Neutrophil (primary cell): ENCODE data around the gene PIWIL1.

Experiments used
- H3K27ac ChIP-seq: fragments of 200-600 bp; sonication (generic); 2 replicates; pipeline ENCODE4 v1.5.1; 2016; ENCODE audit warnings: mild to moderate bottlenecking, moderate library complexity
- H3K27me3 ChIP-seq: fragments of 200-600 bp; sonication (generic); 2 replicates; pipeline ENCODE4 v1.6.0; 2016; ENCODE audit warnings: mild to moderate bottlenecking
- H3K36me3 ChIP-seq: fragments of 200-600 bp; sonication (generic); 2 replicates; pipeline ENCODE4 v1.5.1; 2017
- H3K4me1 ChIP-seq, 2 experiments: fragments of 200-600 bp in 1 of 2; sonication (generic) in 1 of 2; 1 replicate in 1 of 2; 2 replicates in 1 of 2; pipeline versions ENCODE4 v1.5.1 to v1.6.1; 2013 to 2016; ENCODE audit warnings: low read depth in 1 of 2, low read length in 1 of 2, mild to moderate bottlenecking in 1 of 2, moderate library complexity in 1 of 2; ENCODE audit not compliant: control insufficient read depth in 1 of 2, insufficient read depth in 1 of 2
- H3K4me3 ChIP-seq, 2 experiments: fragments of 200-600 bp in 1 of 2; sonication (generic) in 1 of 2; 1 replicate in 1 of 2; 2 replicates in 1 of 2; pipeline ENCODE4 v1.5.1; 2013 to 2016; ENCODE audit warnings: low read depth in 1 of 2, low read length in 1 of 2, mild to moderate bottlenecking in 1 of 2, moderate library complexity in 1 of 2
- H3K9me3 ChIP-seq: fragments of 200-600 bp; sonication (generic); 2 replicates; pipeline ENCODE4 v1.5.1; 2016
- CTCF ChIP-seq: fragments of 200-600 bp; sonication (generic); IDR thresholded peaks from 2 replicates; pipeline ENCODE4 v1.5.1; 2016; ENCODE audit warnings: antibody characterized with exemption

PIWIL1 gene

GRCh38 chr12:130364578-130364977, 26.9 kb downstream of the PIWIL1 start:
- H3K9me3 ChIP-seq, result no peaks in the 10 kb centered on the region
- H3K4me3 ChIP-seq, result no peak overlapping the region
- H3K4me1 ChIP-seq, result no peaks in the 10 kb centered on the region
- no peak for TF ChIP-seq CTCF
- no peak overlapping the region for H3K27ac ChIP-seq
- no peaks in the 10 kb centered on the region for H3K27me3 ChIP-seq
- H3K36me3 ChIP-seq, result no peaks in the 10 kb centered on the region

- Histone ChIP-seq H3K4me3 (no peak overlapping the region), H3K36me3 (no peaks in the 10 kb centered on the region), H3K4me1 (no peaks in the 10 kb centered on the region), H3K27ac (no peak overlapping the region), H3K27me3 (peaks cover 5% of the 10 kb centered on the region), H3K9me3 (no peaks in the 10 kb centered on the region)
- TF ChIP-seq CTCF, result no peak
Observed at GRCh38 chr12:130366159-130366558, 28.5 kb downstream of the PIWIL1 start.

DNA sequence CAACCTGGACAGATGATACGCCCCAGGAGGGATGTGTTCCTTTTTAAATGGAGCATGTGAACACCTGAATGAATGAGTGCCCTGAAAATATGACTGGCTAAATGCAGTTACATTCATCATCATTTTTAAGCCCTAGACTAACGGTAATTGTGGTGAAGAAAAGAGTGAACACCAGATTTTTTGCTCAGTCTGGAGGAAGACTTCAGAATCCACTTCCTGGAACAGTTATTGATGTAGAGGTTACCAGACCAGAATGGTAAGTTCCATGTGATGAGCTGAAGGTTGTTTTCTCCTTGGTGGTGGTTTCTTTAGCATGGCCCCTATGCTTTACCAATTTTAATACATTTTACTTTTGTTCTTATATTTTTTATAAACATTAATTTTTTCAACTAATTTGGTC, 29.3 kb downstream of the PIWIL1 start:
- no peaks in the 10 kb centered on the region for H3K4me1 ChIP-seq
- no peak overlapping the region for H3K4me3 ChIP-seq
- no peaks in the 10 kb centered on the region for H3K9me3 ChIP-seq
- peaks cover 7% of the 10 kb centered on the region for H3K27me3 ChIP-seq
- TF ChIP-seq CTCF, result no peak
- H3K36me3 ChIP-seq, result no peaks in the 10 kb centered on the region
- H3K27ac ChIP-seq, result no peak overlapping the region

- H3K27me3 ChIP-seq, result peaks cover 7% of the 10 kb centered on the region
- no peaks in the 10 kb centered on the region for H3K4me1 ChIP-seq
- TF ChIP-seq CTCF, result no peak
- no peaks in the 10 kb centered on the region for H3K9me3 ChIP-seq
- no peaks in the 10 kb centered on the region for H3K36me3 ChIP-seq
- no peak overlapping the region for H3K27ac ChIP-seq
- H3K4me3 ChIP-seq, result no peak overlapping the region
Observed at GRCh38 chr12:130367523-130367922, 29.8 kb downstream of the PIWIL1 start.

- no peaks in the 10 kb centered on the region for H3K4me1 ChIP-seq
- no peaks in the 10 kb centered on the region for H3K36me3 ChIP-seq
- H3K27me3 ChIP-seq, result peaks cover 13% of the 10 kb centered on the region
- no peaks in the 10 kb centered on the region for H3K9me3 ChIP-seq
- TF ChIP-seq CTCF, result no peak
- no peak overlapping the region for H3K4me3 ChIP-seq
- no peak overlapping the region for H3K27ac ChIP-seq
Observed at GRCh38 chr12:130369816-130370215, 32.1 kb downstream of the PIWIL1 start.

GRCh38 chr12:130371296-130371695, 33.6 kb downstream of the PIWIL1 start:
- Histone ChIP-seq H3K27me3 (peaks cover 13% of the 10 kb centered on the region), H3K27ac (no peak overlapping the region), H3K4me1 (no peaks in the 10 kb centered on the region), H3K36me3 (no peaks in the 10 kb centered on the region), H3K9me3 (no peaks in the 10 kb centered on the region), H3K4me3 (no peak overlapping the region)
- TF ChIP-seq CTCF, result no peak
